Esophagus squamous epithelium (tissue), 4 donors: ENCODE data around the gene TPPP.

Experiments used
- CTCF ChIP-seq, 6 experiments: fragments of 450-650 bp in 4 of 6; fragments of 200-600 bp in 2 of 6; sonication (generic) in 2 of 6; IDR thresholded peaks; one replicate each; pipeline ENCODE4 v1.5.1; 2016 to 2019; ENCODE audit warnings: antibody characterized with exemption in 6 of 6, mild to moderate bottlenecking in 4 of 6, moderate library complexity in 4 of 6
- POLR2A ChIP-seq, 4 donors: fragments of 450-650 bp; IDR thresholded peaks; one replicate each; pipeline ENCODE4 v1.6.1; 2017; ENCODE audit warnings: antibody characterized with exemption in 4 of 4, mild to moderate bottlenecking in 4 of 4, moderate library complexity in 3 of 4

GRCh38 chr5:665541-665955 lies 27.6 kb downstream of the TPPP start:
- TF ChIP-seq CTCF (IDR thresholded peaks at IDR 0.05), result no peak
- TF ChIP-seq POLR2A (IDR thresholded peaks at IDR 0.05), result no peak
